SW480 (cell line): ENCODE measurements around the gene SPARC.
A peak's percentile ranks its signal among the peaks of the same experiment; 100 is the strongest.

ENCODE experiments used
- DNase-seq: peaks from one replicate; pipeline ENCODE4 v3.0.0-alpha.2; 2016; ENCODE audit warnings: low spot score

SPARC gene

DNA sequence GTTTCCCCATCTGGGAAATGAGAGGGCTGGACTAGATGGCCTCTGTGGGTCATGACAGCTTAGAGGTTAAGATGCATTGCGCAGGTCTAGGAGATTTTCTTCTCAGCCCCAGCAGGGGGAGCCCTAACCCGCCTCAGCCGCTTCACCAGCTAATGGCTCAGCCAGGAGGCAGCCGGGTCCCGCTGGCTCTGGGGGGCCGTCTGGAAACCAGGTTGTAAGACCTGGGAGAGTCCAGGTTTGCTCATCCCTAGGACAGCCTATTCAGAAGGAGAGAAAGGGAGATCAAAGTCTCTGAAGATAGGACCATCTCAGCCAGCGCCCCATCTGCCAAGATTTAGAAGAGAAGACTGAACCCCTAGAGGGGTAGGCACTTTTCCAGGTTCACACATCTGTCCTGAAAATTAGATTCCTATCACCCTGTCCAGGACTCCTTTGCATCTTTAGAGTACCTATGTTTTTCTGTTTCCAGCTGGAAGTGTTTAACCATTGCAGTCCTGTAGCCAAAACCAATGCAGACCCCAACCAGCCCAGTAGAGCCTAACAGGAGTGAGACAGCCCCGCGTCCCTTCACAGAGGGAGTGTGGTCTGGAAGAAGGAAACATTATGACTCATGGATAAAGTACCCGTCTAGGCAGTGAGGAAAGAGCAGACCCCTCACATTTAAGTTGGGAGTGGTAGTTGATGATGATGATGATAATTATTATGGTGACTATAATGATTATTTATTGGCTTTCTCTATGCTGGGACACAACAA lies 27.5 kb downstream of the SPARC start:
- peak; percentile 79 for DNase-seq

GRCh38 chr5:151657114-151657513 lies 29.6 kb downstream of the SPARC start:
- DNase-seq, result no peak

- no peak for DNase-seq
These were observed 30.4 kb downstream of the SPARC start for GRCh38 chr5:151656311-151656710.

- DNase-seq, result peak; percentile 74
These were observed 34.6 kb downstream of the SPARC start for GRCh38 chr5:151651997-151652645.

- no peak for DNase-seq
These were observed 37.7 kb downstream of the SPARC start for GRCh38 chr5:151648988-151649387.

GRCh38 chr5:151648089-151648488 lies 38.6 kb downstream of the SPARC start:
- no peak for DNase-seq

DNA sequence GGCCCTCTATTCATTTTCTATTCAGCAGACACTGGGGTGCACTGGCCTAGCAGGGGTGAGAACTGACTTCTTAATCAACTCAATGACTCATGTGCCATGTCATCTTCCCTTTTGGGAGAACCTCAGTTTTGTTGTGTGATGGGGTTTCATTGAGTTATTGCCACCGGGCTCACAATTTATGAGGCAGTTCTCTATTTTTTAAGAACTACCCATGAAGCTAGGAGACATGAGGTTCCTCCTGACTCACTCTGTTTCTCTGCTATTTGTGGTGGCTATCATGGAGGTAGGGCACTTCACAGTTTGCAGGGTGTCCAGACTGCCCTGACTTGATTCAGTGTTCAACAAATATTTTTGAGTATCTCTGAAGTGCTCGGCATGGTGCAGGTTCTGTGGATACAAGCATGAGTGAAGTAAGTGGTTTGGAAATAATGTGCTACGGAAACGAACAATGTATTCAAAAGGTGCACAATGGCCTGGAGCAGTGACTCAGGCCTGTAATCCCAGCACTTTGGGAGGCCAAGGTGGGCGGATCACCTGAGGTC lies 39.3 kb downstream of the SPARC start:
- no peak for DNase-seq

DNA sequence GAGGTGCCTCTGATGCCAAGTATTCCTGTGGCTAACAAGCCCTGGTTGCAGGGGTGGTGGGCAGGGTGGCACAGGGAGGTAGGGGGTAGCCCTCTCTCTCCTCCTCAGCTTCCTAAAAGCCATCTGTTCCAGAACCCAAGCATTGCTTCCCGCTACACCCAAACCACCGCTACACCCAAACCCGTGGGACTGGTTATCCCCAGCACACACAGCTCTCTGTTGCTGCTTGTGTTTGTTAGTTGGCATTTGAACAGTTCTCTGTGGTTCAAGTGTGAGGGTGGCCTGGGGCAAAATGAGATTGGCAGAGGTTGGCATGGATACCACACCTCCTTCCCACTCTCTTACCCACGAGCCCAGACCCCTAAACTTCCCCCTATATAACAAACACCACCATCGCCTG lies 40.4 kb downstream of the SPARC start:
- DNase-seq, result no peak

DNA sequence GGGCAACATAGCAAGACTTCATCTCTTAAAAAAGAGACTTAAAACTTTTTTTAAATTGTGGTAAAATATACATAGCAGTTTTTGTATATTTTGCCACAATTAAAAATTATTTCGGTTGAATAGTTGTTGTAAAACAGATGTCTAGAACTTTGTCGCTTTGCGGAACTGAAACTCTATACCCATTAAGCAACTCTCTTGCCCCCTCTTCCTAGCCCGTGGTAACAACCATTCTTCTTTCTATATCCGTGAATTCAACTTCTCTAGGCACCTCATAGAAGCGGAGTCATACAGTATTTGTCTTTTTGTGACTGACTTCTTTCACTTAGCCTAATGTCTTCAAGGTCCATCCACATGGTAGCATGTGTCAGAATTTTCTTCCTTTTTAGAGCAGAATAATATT lies 43.3 kb downstream of the SPARC start:
- no peak for DNase-seq

DNA sequence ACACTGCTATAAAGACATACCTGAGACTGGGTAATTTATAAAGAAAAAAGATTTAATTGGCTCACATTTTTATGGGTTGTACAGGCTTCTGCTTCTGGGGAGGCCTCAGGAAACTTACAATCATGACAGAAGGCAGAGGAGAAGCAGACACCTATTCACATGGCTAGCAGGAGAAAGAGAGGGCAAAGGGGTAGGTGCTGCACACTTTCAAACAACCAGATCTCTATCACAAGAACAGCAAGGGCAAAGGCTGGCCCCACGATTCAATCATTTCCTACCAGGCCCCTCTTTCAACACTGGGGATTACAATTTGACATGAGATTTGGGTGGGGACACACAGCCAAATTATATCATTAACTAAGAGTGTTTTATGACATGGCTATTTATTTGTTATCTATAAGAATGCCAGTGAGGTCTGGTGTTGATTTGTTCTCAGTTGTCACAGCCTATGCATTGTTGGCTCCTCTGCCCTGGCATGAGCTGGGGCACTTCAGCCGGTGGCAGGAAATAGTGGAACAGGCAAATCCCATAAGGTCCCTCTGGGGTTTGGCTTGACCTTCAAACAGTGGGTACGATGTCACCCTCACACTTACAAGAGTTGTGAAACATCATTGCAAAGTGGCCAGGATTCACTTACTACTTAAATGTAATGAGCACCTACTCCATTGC lies 44.1 kb downstream of the SPARC start:
- no peak for DNase-seq

DNA sequence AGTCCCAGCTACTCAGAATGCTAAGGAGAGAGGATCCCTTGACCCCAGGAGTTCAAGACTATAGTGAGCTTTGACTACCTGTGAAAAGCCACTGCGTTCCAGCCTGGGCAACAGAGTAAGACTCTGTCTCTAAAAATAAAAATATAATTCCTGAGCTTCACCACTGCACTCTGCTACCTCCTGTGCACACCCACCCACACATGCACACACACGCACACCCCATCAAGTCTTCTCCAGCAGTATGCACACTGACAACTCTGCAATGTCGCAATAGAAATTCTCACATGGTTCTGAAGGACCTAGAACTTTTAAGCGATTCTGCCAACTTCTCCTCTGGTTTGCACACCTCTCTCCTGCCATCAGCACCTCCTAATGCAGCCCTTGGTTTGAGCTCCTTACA lies 48.1 kb downstream of the SPARC start:
- DNase-seq, result no peak

GRCh38 chr5:151637676-151638075 lies 49.0 kb downstream of the SPARC start:
- no peak for DNase-seq

GRCh38 chr5:151633892-151634291 lies 52.8 kb downstream of the SPARC start:
- no peak for DNase-seq

GRCh38 chr5:151632941-151633340 lies 53.8 kb downstream of the SPARC start:
- no peak for DNase-seq

DNA sequence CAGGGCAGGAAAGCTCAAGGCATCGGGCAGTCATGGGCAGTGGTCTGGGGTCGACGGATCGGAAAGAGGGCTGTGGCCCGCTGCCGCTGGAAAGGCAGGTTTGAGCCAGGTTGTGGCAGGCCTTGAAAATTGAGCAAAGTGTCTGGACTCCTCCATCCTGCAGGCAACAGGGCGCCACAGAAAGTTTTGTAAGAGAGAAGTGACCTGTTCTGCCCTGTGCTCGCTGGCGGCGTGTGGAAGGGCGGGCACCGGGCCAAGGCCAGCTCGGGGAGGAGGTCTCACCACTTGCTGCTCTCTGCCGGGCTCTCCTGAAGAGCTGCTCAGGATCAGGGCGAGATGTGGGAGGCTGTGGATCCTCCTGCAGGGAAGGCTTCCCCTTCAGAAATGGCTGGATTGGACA lies 54.2 kb downstream of the SPARC start:
- DNase-seq, result no peak

- DNase-seq, result no peak
These were observed 54.8 kb downstream of the SPARC start for GRCh38 chr5:151631941-151632340.

- DNase-seq, result no peak
These were observed 56.6 kb downstream of the SPARC start for GRCh38 chr5:151630088-151630487.

DNA sequence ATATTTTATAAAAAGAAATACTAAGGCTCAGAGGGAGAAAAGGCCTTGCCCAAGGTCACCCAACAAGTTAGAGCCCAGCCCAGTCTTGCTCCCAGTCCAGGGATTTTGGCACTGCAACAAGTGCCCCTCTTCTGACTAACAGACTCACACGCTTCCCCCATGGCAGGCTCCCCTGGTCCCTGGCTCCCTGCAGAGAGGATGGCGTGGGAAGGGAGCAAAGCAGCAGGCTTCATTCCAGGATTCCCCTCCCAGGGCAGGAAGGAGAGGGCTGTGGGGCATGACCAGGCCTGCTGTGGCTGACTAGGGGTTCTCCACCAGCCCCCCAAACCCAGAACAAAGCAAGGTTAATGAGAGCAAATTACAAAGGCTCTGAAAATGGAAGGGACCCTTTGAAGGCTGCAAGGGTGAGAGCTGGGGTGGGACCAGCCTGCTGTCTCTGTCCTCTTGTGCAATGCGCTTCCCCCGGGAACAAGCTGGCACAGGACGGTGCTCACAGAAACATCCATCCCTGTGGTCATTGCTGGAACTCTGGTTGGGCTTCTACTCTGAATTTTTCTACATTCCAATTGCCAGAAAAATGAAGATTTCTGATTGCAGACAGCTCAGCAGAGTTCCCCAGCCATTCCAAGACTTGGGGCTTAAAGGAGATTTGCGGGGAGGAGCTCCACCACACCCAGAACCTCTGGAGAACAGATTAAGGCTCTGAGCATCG lies 58.4 kb downstream of the SPARC start:
- DNase-seq, result no peak

GRCh38 chr5:151627650-151628049 lies 59.1 kb downstream of the SPARC start:
- no peak for DNase-seq

DNA sequence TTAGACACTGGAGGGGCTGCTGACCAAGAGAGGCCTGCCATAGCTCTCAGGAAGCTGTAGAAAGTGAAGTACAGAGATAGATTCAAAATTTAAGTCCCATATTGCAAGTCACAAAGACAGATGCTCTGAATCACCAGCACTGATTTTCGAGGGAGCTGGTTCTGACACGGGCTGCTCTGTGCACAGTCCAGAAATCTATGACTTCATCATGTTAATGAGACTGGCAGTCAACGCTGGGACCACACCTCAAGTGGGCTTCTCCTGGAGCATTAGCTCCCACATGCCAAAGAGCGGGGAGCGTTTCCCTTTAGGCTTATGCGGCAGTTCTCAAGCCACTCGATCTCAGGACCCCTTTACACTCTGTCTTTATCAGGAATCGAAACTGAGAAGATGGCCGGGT lies 61.4 kb downstream of the SPARC start:
- DNase-seq, result no peak

DNA sequence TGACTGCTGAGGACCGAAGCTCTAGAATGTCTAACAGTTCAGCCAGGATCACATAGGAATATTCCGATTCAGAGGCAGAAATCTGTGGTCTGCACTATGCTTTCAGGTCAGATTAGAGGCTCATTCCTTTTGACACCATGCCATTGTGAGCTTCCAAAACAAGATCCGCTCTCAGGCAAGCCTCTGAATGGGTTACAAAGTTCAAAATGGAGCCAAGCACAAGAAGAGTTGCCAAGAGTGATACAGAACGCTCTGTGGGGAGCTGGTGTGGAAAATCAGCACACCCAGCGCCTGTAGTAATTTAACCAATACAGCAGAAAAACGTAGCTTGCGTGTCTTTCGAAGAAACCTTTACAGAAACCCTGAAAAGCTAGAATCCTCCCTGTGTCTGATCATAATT lies 62.2 kb downstream of the SPARC start:
- no peak for DNase-seq

- peak; percentile 64 for DNase-seq
These were observed 64.2 kb downstream of the SPARC start for GRCh38 chr5:151622367-151623088.
